Smooth muscle cell of trachea (primary cell): ENCODE measurements around the gene UTS2R. TPM values are rescaled to one million over a fixed set of nuclear protein-coding genes. Genes with fewer than 3 reads are reported as not detected.

Experiments
- total RNA-seq: library from RNA; depleted of rRNA; stranded (reverse); fragments of >200 nt; gene quantifications from 2 replicates; pipeline ENCODE4 v1.2.1, GENCODE V29; 2014

Gene UTS2R
- total RNA-seq = 0.15 TPM in 1 of 2 replicates, not detected in the other

DNA sequence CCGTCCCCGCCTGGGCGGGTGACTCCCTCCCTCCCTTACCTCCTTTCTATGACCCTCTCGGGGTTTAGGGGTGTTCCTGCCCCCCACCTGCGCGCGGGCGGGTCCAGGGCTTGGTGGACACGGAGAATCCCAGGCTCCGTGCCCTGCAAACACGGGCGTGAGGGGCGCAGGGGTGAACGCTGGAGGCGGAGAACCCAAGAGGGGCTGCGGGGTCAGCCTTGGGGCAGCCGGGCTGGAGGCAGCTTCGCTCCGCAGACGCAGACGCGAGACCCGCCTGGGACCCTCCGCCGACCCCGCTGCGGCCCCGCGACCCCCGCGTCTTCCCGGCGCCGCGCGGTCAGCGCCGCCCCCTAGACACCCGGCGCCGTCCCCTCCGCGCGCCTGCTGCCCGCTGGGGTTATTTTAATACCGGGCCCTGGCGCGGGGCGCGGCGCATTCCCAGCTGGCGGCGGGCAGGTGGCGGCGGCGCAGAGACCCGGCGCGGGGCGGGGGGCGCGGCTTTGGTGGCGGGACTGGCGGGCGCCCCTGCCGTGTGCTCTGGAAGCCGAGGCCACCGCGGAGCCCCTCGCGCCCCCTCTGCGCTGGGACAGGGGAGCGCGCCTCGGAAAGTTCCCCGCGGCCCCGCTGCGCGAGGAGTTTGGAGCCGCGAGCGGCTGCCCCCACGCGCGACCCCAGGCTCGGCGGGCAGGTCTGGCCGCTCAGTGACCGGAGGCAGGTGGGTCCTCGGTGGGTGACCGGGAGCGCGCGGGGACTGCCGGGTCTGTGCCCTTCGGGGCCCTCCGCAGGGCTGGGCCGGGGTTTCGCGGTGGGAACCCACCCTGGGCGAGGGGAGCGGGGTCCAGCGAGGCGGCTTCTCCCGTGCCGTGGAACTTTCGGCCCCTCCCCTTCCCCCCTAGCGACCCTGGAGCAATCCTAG, at the start of gene UTS2R:
Gene UTS2R, plus strand, starts transcription at position 433 of the 916 bp plus-strand sequence. CDS start 2,560 bp downstream, outside the sequence.

GRCh38 chr17:82333279-82334171, 38.0 kb upstream of the UTS2R start, which contains the start of gene SECTM1:
TSS of gene SECTM1 (minus strand) at chr17:82333766. CDS start at chr17:82327240, 6,526 bp downstream.

GRCh38 chr17:82358465-82359350, 12.9 kb upstream of the UTS2R start, which contains the start of gene TEX19:
TSS of gene TEX19 (plus strand) at chr17:82359247. CDS start at chr17:82362151, 2,904 bp downstream.

DNA sequence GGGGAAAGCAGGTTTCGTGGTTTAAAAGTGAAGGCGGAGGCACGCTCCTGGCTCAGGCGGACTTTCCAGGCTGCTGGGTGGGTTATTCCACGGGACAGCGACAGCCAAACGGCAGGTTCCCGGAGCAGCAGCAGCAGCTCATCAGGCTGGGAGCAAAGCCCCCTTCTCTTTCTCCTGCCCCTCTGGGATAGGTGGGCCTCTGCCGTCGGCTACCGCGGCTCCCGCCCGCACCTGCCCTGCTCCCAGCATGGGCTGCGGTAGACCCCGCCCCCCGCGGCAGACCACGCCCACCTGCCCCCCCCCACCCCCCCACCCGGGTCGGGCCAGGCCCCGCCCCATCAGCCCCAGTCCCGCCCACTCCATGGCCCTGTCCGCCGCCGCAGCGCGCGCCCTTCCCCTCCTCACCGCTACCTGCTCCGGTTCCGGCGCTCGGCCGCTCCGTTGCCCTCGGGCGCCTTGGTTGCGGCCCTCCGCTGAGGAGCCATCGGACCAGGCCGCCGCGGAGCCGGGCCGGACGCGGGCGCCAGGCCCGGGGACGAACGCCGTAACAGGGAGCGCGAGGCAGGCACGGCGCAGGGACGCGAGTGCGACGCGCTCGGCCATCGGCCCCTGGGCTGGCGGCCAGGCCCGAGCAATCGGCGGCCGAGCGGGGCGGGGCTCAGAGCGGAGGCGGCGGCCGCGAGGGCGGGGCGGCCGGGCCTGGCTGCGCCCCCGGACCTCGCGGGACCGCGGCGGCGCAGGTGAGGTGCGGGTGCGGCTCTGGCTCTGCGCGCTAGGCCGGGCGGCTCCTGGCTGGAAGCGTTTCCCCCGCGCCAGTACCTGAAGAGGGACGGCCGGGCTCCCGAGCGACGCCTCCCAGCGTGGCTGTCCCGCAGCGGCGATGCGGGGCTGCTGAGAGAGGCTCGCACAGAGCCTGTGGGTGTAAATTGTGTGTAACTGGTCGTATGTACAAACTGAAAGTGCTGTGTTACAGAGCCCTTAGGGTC, 46.7 kb downstream of the UTS2R start, which contains the start of the genes HEXD and OGFOD3:
Gene HEXD, plus strand, starts transcription at position 347 of the 986 bp plus-strand sequence. CDS start 1,453 bp downstream, outside the sequence.
Gene OGFOD3, minus strand, starts transcription at position 586 of the 986 bp plus-strand sequence. Its CDS starts 101 bp downstream, at position 485.

Other genes starting within 250 kb of the UTS2R start
- 12.6 and 16.0 TPM in 2 replicates for gene CCDC57, start 158.9 kb upstream of the UTS2R start, total RNA-seq
- gene SLC16A3, start 142.7 kb upstream of the UTS2R start, total RNA-seq = 80.3 and 222 TPM in 2 replicates
- 60.9 and 70.6 TPM in 2 replicates for gene CSNK1D, start 98.1 kb upstream of the UTS2R start, total RNA-seq
- gene CD7, start 54.2 kb upstream of the UTS2R start, total RNA-seq = 0.66 and 1.3 TPM in 2 replicates
- gene SECTM1, start 38.0 kb upstream of the UTS2R start, total RNA-seq = 39.7 and 198 TPM in 2 replicates
- not detected in 2 replicates for gene TEX19, start 12.5 kb upstream of the UTS2R start, total RNA-seq
- 13.2 and 16.9 TPM in 2 replicates for gene HEXD, start 46.6 kb downstream of the UTS2R start, total RNA-seq
- 36.2 and 64.2 TPM in 2 replicates for gene OGFOD3, start 46.8 kb downstream of the UTS2R start, total RNA-seq
- gene CYBC1, start 79.0 kb downstream of the UTS2R start, total RNA-seq = 87.3 and 108 TPM in 2 replicates
- 33.1 and 39.1 TPM in 2 replicates for gene NARF, start 87.0 kb downstream of the UTS2R start, total RNA-seq
- 24.4 and 46.1 TPM in 2 replicates for gene FOXK2, start 148.0 kb downstream of the UTS2R start, total RNA-seq